AG09309 (cell line): ENCODE results near the gene TRPV2.

ENCODE experiments used
- DNase-seq: peaks from one replicate; pipeline ENCODE4 v3.0.0-alpha.2; 2010; ENCODE audit warnings: low read depth
- H3K4me3 ChIP-seq: 2 replicates; pipeline ENCODE4 v1.5.1; 2011; ENCODE audit warnings: mild to moderate bottlenecking, low read depth, low read length, moderate library complexity; ENCODE audit not compliant: control insufficient read depth
- CTCF ChIP-seq: IDR thresholded peaks from 2 replicates; pipeline ENCODE4 v1.5.1; 2011; ENCODE audit warnings: mild to moderate bottlenecking, low read depth, low read length, inconsistent platforms; ENCODE audit not compliant: insufficient read depth, control insufficient read depth; ENCODE audit errors: missing control alignments

The TRPV2 gene

GRCh38 chr17:16423226-16423872 is 8.0 kb downstream of the TRPV2 start:
- DNase-seq, result no peak
- H3K4me3 ChIP-seq, result no peak overlapping the region
- TF ChIP-seq CTCF, result no peak

DNA sequence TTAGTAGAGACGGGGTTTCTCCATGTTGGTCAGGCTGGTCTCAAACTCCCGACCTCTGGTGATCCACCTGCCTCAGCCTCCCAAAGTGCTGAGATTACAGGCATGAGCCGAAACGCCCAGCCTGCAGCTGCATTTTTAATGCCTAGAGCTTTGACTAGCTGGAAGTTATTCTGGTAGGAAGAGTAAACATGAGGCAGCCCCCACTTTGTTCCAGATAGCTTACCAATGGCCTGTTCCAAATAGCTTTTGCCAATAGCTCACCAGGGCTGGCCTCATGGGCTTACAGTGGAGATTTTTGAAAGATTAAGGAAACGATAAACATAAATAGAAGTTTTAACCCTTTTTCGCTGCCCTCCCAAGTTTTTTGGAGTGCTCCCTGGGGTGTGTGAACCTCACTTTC is 9.8 kb downstream of the TRPV2 start:
- DNase-seq, result no peak
- H3K4me3 ChIP-seq, result no peak overlapping the region
- no peak for TF ChIP-seq CTCF

- no peak for TF ChIP-seq CTCF
- DNase-seq, result no peak
- no peak overlapping the region for H3K4me3 ChIP-seq
These were observed 10.6 kb downstream of the TRPV2 start for GRCh38 chr17:16425698-16426659.

DNA sequence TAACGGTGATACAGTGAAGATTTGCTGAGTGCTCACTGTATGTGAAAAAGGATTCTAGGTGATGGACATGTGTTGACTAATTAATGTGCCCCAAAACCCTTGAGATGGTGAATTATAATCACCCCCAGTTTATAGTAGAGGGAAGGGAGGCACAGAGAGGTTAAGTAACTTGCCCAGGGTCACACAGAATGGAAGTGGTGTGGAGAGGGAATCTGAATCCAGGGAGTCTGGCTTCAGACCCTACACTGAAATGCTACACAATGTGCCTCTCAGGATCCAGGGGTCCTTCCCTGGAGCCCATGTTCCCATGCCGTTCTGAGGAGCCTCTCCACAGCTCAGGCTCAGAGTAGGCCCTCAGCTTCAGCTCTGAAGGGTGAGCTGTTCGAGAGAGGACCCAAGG is 11.6 kb downstream of the TRPV2 start:
- TF ChIP-seq CTCF, result no peak
- DNase-seq, result no peak
- H3K4me3 ChIP-seq, result no peak overlapping the region

GRCh38 chr17:16428098-16428882 is 12.9 kb downstream of the TRPV2 start:
- TF ChIP-seq CTCF, result peak; percentile 78
- no peak overlapping the region for H3K4me3 ChIP-seq
- no peak for DNase-seq

- no peak overlapping the region for H3K4me3 ChIP-seq
- no peak for DNase-seq
- no peak for TF ChIP-seq CTCF
These were observed 13.7 kb downstream of the TRPV2 start for GRCh38 chr17:16429083-16429482.
